Stimulated activated effector memory CD8-positive, alpha-beta T cell treated with anti-CD3 and anti-CD28 coated beads, Interleukin-12 subunit alpha, Interleukin-12 subunit beta, amount 100 ng/mL, for 72 hours (primary cell): Measurements from ENCODE around the gene DEPDC5.
A peak's percentile ranks its signal among the peaks of the same experiment; 100 is the strongest.
"Not testable (repeated sequence)": the region's sequence is repeated elsewhere in the genome, so short reads cannot be mapped to it uniquely, and the experiment has no call there.

Source experiments
- ATAC-seq: fragments of 150-1000 bp; cut with Tn5 transposase; 2 replicates; pipeline ENCODE4 v1.10.0; 2021
- DNase-seq, 2 donors: peaks; one replicate each; pipeline ENCODE4 v3.0.0; 2021 to 2022; ENCODE audit warnings: low spot score in 2 of 2
- H3K27ac Mint-ChIP-seq: one replicate; pipeline ENCODE4 v1.8.0; 2022; ENCODE audit warnings: mild to moderate bottlenecking, mixed read lengths
- H3K36me3 Mint-ChIP-seq: one replicate; pipeline ENCODE4 v1.8.0; 2022; ENCODE audit warnings: mild to moderate bottlenecking, mixed read lengths
- H3K4me1 Mint-ChIP-seq: one replicate; pipeline ENCODE4 v1.8.0; 2022; ENCODE audit warnings: mixed read lengths
- H3K4me3 Mint-ChIP-seq: one replicate; pipeline ENCODE4 v1.8.0; 2022; ENCODE audit warnings: mild to moderate bottlenecking, mixed read lengths
- H3K9me3 Mint-ChIP-seq: one replicate; pipeline ENCODE4 v1.8.0; 2022; ENCODE audit warnings: mixed read lengths

DEPDC5 gene

DNA sequence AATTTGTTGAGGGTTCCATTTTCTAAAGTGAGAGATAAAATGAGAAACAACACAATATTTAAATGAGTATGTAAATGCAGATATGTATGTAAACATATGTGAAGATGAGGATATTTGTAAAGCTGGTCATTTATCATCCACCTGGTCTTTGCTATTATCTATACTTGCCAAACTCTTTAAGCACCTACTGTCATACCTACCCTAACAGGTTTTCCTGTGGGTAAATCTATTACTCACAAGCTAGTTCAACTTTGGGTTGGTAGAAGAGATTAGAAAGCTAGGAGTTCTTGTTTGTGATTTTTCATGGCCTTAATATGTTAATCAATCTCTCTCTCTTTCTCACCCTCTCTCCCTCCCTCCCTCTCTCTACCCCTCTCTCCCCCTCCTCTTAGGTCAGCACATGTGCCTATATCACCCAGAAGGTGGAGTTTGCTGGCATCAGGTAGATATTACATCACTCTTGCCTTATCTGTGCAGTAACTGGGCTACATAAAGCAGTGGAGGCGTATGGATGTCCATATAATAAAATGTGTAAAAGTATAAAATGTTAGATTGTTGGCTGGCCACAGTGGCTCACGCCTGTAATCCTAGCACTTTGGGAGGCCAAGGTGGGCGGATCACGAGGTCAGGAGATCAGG lies 14.7 kb downstream of the DEPDC5 start:
- no peaks in the 10 kb centered on the region for H3K4me1 Mint-ChIP-seq
- H3K9me3 Mint-ChIP-seq = no peaks in the 10 kb centered on the region
- no peak overlapping the region for H3K4me3 Mint-ChIP-seq
- ATAC-seq = peak; percentile 54
- H3K36me3 Mint-ChIP-seq = peaks cover 99% of the 10 kb centered on the region
- no peak overlapping the region for H3K27ac Mint-ChIP-seq
- no peak for DNase-seq

GRCh38 chr22:31773416-31773815 lies 19.6 kb downstream of the DEPDC5 start:
- no peak for ATAC-seq
- Mint-ChIP-seq H3K9me3 (no peaks in the 10 kb centered on the region), H3K4me1 (no peaks in the 10 kb centered on the region), H3K27ac (no peak overlapping the region), H3K4me3 (no peak overlapping the region), H3K36me3 (peaks cover 93% of the 10 kb centered on the region)
- no peak for DNase-seq

DNA sequence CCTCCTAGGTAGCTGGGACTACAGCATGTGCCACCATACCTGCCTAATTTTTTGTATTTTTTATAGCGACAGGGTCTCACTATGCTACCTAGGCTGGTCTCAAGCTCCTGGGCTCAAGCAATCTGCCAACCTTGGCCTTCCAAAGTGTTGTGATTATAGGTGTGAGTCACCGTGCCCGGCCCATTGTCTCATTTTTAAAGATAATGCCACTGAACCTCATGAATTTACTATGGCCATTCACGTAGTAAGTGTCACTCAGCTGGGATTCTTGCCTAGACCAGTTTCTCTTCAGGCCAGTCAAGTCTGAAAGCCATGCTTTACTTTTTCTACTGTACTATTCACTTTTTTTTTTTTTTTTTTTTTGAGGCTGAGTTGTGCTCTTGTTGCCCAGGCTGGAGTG lies 22.4 kb downstream of the DEPDC5 start:
- DNase-seq = no peak
- H3K9me3 Mint-ChIP-seq = no peaks in the 10 kb centered on the region
- no peak overlapping the region for H3K27ac Mint-ChIP-seq
- no peak overlapping the region for H3K4me3 Mint-ChIP-seq
- H3K36me3 Mint-ChIP-seq = peaks cover 86% of the 10 kb centered on the region
- no peak for ATAC-seq
- no peaks in the 10 kb centered on the region for H3K4me1 Mint-ChIP-seq

DNA sequence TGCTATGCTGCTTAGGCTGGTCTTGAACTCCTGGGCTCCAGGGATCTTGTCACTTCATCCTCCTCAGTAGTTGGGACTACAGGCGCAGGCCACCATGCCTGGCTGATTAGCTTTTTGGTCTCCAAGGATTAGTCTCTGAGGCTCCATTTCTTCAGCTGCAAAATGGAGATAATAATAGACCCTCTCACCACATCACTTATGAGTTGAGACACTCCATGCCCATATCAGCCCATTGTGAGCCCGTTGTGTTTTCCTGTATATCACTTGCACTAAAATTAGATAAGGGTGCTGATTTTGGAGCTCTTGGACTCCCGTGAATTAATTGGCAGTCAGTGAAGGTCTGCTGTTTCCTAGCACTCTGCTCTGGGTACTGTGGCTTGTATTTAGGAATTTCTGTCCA lies 36.0 kb downstream of the DEPDC5 start:
- ATAC-seq (no peak), DNase-seq (no peak)
- H3K9me3 Mint-ChIP-seq = no peaks in the 10 kb centered on the region
- H3K27ac Mint-ChIP-seq = no peak overlapping the region
- H3K36me3 Mint-ChIP-seq = peaks cover 75% of the 10 kb centered on the region
- H3K4me1 Mint-ChIP-seq = no peaks in the 10 kb centered on the region
- H3K4me3 Mint-ChIP-seq = no peak overlapping the region

- no peak overlapping the region for H3K4me3 Mint-ChIP-seq
- no peak overlapping the region for H3K27ac Mint-ChIP-seq
- H3K36me3 Mint-ChIP-seq = peaks cover 75% of the 10 kb centered on the region
- ATAC-seq (no peak), DNase-seq (no peak)
- no peaks in the 10 kb centered on the region for H3K4me1 Mint-ChIP-seq
- H3K9me3 Mint-ChIP-seq = no peaks in the 10 kb centered on the region
Observed at GRCh38 chr22:31790240-31790639, 36.4 kb downstream of the DEPDC5 start.

- not testable (repeated sequence) for H3K4me3 Mint-ChIP-seq, H3K4me1 Mint-ChIP-seq, H3K9me3 Mint-ChIP-seq, DNase-seq, H3K27ac Mint-ChIP-seq, ATAC-seq
- peaks cover 100% of the 10 kb centered on the region for H3K36me3 Mint-ChIP-seq
Observed at GRCh38 chr22:31799358-31799757, 45.5 kb downstream of the DEPDC5 start.

DNA sequence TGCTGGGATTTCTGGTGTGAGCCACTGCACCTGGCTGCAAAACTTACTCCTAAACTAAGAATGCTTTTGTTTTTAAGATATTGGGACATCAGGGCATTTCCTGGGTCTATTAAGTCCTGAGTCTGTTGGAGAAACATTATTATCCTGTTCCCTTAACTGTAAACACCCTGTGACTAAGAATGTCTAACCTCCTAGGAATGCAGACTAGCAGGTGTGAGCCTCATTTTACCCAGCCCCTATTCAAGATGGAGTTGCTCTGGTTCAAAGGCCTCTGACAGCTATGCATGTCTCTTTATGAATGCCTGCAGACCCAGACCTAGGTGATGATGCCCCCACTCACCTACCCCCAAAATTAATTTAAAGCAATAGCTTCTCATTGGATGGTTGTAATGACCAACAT lies 46.2 kb downstream of the DEPDC5 start:
- H3K36me3 Mint-ChIP-seq = peaks cover 100% of the 10 kb centered on the region

GRCh38 chr22:31800861-31801260 lies 47.0 kb downstream of the DEPDC5 start:
- not testable (repeated sequence) for H3K4me3 Mint-ChIP-seq, ATAC-seq, H3K4me1 Mint-ChIP-seq, H3K9me3 Mint-ChIP-seq, DNase-seq, H3K27ac Mint-ChIP-seq
- H3K36me3 Mint-ChIP-seq = peaks cover 100% of the 10 kb centered on the region

More for the DNA sequence above, 46.2 kb downstream of the DEPDC5 start:
- H3K4me3 Mint-ChIP-seq = no peak overlapping the region
- ATAC-seq (no peak), DNase-seq (no peak)
- H3K4me1 Mint-ChIP-seq = no peaks in the 10 kb centered on the region
- H3K9me3 Mint-ChIP-seq = no peaks in the 10 kb centered on the region
- no peak overlapping the region for H3K27ac Mint-ChIP-seq

DNA sequence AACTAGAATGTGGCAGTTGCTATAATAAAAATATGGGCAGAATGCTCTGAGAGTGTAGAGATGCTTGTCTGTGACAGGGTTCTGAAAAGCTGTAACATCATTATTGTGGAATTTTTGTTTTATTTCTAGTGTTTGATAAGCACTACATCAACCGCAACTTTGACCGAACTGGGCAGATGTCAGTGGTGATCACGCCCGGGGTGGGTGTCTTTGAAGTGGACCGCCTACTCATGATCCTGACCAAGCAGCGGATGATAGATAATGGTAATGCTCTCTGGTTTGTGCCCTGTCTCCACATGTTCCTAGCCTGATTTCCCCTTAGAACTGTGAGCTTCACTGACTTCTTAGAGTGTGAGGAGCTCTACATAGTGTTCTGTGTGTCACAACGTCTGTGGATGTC lies 48.8 kb downstream of the DEPDC5 start:
- H3K36me3 Mint-ChIP-seq = peaks cover 100% of the 10 kb centered on the region
- DNase-seq = no peak
- H3K9me3 Mint-ChIP-seq = no peaks in the 10 kb centered on the region

GRCh38 chr22:31806751-31807150 lies 52.9 kb downstream of the DEPDC5 start:
- no peaks in the 10 kb centered on the region for H3K4me1 Mint-ChIP-seq
- no peaks in the 10 kb centered on the region for H3K9me3 Mint-ChIP-seq
- H3K27ac Mint-ChIP-seq = peak overlapping the region; percentile 32
- DNase-seq = no peak
- H3K4me3 Mint-ChIP-seq = no peak overlapping the region
- peaks cover 100% of the 10 kb centered on the region for H3K36me3 Mint-ChIP-seq
- ATAC-seq = no peak

More for the DNA sequence above, 48.8 kb downstream of the DEPDC5 start:
- no peak overlapping the region for H3K27ac Mint-ChIP-seq
- H3K4me3 Mint-ChIP-seq = no peak overlapping the region
- no peaks in the 10 kb centered on the region for H3K4me1 Mint-ChIP-seq
- no peak for ATAC-seq

DNA sequence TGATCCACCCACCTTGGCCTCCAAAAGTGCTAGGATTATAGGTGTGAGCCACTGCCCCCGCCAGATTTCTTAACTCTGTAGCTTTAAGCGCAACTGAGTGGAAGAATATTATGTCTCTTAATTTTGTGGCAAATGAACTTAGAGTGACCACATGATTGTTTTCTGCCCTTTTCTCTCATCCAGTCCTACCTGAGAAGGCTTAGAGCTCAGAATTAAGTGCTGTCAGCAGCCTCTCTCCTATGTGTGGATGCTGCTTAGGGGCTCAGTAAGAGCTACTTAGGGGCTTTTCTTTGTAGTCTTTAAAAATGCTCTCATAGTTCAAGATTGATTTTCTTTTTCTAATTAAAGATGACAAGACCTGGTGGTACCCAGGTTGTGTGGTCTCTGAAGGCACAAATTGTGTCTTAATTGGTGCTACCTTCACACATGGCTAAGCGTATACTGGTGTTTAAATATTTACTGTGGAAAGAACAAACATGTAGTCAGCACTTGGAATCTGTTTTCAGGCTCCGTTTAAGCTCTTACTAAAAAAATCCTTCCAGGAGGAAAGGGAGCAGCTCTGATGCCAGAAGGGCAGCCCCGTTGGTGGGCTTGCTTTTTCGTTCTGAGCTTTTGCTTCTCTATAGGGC lies 59.3 kb downstream of the DEPDC5 start:
- Mint-ChIP-seq H3K27ac (peak overlapping the region; percentile 20), H3K9me3 (no peaks in the 10 kb centered on the region), H3K36me3 (peaks cover 96% of the 10 kb centered on the region), H3K4me1 (peaks cover 1% of the 10 kb centered on the region), H3K4me3 (no peak overlapping the region)
- DNase-seq (no peak), ATAC-seq (no peak)

- H3K4me3 Mint-ChIP-seq, ATAC-seq, DNase-seq, H3K27ac Mint-ChIP-seq, H3K9me3 Mint-ChIP-seq, H3K4me1 Mint-ChIP-seq: not testable (repeated sequence)
- peaks cover 96% of the 10 kb centered on the region for H3K36me3 Mint-ChIP-seq
Observed at GRCh38 chr22:31813898-31814297, 60.1 kb downstream of the DEPDC5 start.

- Mint-ChIP-seq H3K4me1 (peaks cover 11% of the 10 kb centered on the region), H3K36me3 (peaks cover 96% of the 10 kb centered on the region)
Observed at GRCh38 chr22:31814942-31815341, 61.1 kb downstream of the DEPDC5 start.

DNA sequence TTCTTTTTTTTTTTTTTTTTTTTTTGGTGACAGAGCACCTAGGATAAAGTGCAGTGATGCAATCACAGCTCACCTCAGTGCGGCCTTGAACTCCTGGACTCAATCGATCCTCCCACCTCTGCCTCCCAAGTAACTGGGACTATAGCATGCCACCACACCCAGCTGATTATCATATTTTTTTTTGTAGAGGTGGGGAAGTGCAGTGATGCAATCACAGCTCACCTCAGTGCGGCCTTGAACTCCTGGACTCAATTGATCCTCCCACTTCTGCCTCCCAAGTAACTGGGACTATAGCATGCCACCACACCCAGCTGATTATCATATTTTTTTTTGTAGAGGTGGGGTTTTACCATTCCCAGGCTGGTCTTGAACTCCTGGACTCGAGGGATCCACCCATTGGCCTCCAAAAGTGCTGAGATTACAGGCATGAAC lies 61.6 kb downstream of the DEPDC5 start:
- not testable (repeated sequence) for H3K4me3 Mint-ChIP-seq, H3K27ac Mint-ChIP-seq, ATAC-seq, DNase-seq, H3K9me3 Mint-ChIP-seq
- H3K36me3 Mint-ChIP-seq = peaks cover 96% of the 10 kb centered on the region
- H3K4me1 Mint-ChIP-seq = peaks cover 11% of the 10 kb centered on the region

More at GRCh38 chr22:31814942-31815341, 61.1 kb downstream of the DEPDC5 start:
- H3K4me3 Mint-ChIP-seq = no peak overlapping the region
- no peak for DNase-seq
- no peak overlapping the region for H3K27ac Mint-ChIP-seq
- no peaks in the 10 kb centered on the region for H3K9me3 Mint-ChIP-seq
- no peak for ATAC-seq

DNA sequence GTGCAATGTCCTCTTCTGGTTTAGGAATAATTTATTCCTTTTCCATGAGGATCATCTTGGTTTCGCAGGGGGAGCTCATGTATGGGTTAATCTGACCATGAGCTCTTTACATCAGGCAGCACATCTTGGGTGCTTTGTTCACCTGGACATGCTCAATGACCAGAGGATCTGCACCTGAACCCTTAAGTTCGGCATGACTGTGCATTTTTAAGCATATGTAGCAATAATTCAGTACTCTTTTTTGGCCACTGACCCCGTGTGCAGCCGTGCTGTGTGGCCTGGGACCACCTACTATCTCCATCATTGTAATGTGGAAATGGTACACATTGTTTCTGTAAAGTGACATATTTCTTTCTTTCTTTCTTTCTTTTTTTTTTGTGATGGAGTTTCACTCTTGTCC lies 62.9 kb downstream of the DEPDC5 start:
- Mint-ChIP-seq H3K4me1 (peaks cover 11% of the 10 kb centered on the region), H3K36me3 (peaks cover 95% of the 10 kb centered on the region), H3K27ac (no peak overlapping the region), H3K4me3 (no peak overlapping the region), H3K9me3 (no peaks in the 10 kb centered on the region)
- ATAC-seq = no peak
- DNase-seq = no peak
